IPS-11a (cell line): ENCODE measurements around the gene DFFA.
"Not testable (repeated sequence)": the region's sequence is repeated elsewhere in the genome, so short reads cannot be mapped to it uniquely, and the experiment has no call there.

Experiments
- H3K4me3 ChIP-seq: one replicate; pipeline ENCODE4 v1.5.1; 2013; ENCODE audit warnings: low read depth, low read length, control low read depth

DFFA gene

DNA sequence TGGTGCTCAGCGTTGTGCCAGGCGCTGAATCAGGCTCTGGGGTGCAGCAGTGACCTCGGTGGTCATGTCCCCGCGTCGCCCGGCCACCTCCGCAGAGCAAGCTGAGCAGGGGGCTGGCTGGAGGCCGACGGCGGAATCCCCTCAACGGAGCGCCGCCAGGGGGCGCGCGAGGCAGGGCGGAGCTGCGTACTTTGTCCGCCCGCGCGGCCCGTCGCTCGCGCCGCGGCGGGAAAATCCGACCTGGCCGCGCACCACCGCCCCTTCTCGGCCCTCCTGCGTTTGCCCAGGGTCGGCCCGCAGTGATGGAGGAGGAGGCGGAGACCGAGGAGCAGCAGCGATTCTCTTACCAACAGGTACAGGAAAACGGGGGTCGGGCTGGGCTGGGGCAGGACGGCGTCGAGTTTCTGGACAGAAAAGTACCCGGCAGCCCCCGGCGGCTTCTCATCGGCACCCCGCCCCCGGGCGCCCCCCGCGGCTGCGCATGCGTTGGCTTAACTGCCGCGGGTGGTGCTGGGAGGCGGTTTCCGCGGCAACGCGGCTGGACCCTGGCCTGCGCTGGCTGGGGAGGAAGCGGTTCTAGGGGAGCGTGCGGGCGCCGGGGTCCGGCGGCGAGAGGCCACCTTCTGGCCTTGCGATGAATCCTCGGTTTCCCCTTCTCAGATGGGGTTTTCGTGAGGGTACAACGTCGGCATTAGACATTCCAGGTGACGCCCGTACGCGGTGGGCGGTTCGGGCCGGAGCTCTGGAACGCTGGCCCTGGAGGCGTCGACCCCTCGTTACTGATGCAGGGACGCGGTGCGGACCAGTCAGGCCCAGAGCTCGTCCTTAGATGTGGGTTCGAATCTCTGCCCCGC is 41.9 kb downstream of the DFFA start, which contains the start of gene CENPS:
CENPS (plus strand) TSS at position 218 of the 854 bp plus-strand sequence; CDS start at position 303, 85 bp downstream.
- H3K4me3 ChIP-seq = peak within 1 kb of the TSS; percentile 71

DNA sequence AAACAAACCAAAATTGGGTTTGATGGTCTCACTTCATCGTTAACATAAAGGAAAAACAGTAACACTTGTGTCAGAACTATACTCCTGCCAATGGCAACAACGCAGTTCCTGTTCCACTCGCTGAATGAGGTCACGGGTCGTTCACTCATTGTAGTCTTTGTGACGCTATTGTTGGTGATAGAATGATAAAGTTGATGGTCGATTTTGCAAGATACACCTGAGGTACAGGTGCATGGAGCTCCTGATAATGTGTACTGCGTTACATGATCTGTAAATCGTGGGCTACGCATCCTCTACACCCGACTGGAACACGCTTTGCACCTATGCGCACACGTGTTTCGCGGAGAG is 42.5 kb downstream of the DFFA start:
- peak overlapping the region; percentile 71 for H3K4me3 ChIP-seq

DNA sequence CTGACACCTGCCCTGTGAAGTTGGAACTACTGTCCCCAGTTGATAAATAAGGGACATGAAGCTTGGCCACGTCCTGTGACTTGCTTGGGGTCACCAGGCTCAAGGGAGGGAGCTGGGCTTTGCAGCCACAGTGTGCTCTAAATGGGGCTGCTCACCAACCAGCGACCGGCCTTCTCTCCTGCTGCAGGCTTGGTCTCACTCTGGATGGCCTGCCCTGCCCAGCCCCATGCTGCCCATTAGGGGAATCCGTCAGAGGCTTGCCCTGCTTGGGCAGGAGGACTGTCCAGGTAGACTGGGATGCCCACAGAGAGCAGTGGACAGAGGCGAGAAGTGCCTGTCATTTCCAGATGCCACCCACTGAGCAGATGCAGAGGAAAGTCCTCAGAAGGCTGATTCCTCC is 43.3 kb downstream of the DFFA start:
- no peak overlapping the region for H3K4me3 ChIP-seq

DNA sequence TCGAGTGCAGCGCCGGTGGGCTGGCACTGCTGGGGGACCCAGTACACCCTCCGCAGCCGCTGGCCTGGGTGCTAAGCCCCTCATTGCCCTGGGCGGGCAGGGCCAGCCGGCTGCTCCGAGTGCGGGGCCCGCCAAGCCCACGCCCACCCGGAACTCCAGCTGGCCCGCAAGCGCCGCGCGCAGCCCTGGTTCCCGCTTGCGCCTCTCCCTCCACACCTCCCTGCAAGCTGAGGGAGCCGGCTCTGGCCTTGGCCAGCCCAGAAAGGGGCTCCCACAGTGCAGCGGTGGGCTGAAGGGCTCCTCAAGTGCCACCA is 45.8 kb downstream of the DFFA start:
- not testable (repeated sequence) for H3K4me3 ChIP-seq

DNA sequence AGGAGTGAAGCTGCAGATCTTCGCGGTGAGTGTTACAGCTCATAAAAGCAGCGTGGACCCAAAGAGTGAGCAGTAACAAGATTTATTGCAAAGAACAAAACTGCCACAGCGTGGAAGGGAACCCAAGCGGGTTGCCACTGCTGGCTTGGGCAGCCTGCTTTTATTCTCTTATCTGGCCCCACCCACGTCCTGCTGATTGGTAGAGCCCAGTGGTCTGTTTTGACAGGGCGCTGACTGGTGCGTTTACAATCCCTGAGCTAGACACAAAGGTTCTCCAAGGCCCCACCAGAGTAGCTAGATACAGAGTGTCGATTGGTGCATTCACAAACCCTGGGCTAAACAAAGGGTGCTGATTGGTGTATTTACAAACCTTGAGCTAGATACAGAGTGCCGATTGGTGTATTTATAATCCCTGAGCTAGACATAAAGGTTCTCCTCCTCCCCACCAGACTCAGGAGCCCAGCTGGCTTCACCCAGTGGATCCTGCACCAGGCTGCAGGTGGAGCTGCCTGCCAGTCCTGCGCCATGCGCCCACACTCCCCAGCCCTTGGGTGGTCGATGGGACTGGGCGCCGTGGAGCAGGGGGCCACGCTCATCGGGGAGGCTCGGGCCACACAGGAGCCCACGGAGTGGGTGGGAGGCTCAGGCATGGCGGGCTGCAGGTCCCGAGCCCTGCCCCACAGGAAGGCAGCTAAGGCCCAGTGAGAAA is 46.3 kb downstream of the DFFA start:
- not testable (repeated sequence) for H3K4me3 ChIP-seq

DNA sequence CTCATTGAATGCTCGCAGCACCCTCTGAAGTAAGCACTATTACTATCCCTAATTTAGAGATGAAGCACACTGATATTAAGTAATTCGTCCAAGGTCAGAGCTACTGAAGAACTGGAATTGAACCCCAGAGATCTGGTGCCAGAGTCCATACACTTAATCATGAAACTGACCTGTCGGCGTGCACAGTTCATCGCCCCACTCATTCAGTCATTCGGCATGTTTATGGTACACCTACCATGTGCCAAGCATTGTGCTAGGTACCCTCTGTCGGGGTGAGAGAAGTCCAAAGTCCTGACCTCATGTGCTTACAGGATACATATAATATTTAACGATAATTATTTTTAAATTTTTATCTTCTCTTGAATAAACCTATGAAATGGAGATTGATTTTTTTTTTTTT is 47.7 kb downstream of the DFFA start:
- no peak overlapping the region for H3K4me3 ChIP-seq

DNA sequence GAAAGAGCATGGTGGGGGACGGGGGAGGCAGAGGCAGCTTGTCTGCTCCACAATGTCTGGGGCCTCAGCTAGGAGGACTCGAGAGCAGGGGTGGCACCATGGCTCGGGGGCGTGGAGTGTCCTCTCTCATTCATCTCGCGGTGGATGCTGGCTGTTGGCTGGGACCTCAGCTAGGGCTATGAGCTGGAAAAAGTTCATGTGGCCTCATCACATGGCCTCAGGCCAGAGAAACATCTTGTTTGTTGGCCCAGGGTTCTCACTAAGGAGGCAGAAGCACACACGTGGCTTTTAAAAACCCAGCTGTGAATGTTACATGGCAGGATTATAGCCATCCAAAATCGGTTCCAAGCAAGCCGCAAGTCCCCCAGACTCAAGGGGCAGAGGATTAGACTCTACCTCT is 48.3 kb downstream of the DFFA start:
- no peak overlapping the region for H3K4me3 ChIP-seq

DNA sequence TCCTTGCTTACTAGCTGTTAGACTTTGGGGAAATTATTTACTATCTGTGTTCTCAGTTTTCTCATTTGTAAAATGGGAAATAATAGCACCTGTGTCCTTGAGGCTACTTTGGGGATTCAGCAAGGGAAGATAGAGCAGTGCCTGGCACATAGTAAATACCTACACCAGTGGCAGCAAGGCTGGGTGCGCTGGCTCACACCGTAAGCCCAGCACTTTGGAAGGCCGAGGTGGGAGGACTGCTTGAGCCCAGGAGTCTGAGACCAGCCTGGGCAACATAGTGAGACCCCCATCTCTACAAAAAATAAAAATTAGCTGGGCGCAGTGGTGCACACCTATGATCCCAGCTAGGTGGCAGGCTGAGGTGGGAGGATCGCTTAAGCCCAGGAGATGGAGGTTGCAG is 50.7 kb downstream of the DFFA start:
- H3K4me3 ChIP-seq = no peak overlapping the region

DNA sequence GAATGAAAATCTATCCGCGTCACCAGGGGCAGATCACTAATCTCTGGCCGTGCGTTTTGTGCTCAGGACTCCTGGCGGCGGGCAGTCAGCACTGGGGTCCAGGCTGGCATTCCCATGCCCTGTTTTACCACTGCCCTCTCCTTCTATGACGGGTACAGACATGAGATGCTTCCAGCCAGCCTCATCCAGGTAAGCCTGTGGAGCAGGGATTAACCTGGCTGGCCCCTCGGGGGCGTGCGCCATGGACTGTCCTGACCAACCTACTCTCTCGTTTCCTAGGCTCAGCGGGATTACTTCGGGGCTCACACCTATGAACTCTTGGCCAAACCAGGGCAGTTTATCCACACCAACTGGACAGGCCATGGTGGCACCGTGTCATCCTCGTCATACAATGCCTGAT is 53.0 kb downstream of the DFFA start:
- no peak overlapping the region for H3K4me3 ChIP-seq

DNA sequence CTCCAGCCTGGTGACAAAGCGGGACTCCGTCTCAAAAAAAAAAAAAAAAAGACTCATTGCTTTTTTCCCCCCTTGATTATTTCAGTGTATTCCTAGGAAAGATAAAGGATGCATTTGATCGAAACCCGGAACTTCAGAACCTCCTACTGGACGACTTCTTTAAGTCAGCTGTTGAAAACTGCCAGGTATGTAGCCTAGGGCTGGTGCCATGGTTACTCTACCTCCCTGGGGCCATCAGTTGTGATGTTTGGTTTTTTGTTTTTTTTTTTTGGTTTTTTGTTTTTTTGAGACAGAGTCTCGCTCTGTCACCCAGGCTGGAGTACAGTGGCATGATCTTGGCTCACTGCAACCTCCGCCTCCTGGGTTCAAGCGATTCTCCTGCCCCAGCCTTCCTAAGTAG is 53.6 kb downstream of the DFFA start:
- not testable (repeated sequence) for H3K4me3 ChIP-seq

DNA sequence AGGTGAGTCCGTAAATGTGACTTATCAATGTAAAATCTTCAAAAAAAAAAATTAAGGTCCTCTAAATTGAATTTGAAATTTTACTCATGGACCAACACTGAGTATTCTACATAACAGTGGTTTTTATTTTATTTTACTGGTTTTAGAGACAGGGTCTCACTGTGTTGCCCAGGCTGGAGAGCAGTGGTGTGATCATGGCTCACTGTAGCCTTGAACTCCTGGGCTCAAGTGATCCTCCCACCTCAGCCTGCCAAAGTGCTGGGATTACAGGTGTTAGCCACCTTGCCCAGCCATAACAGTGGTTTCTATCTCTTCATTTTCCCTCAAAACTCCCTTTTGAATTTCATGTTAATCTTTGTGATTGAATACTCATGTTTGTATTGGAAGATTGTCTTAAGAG is 56.4 kb downstream of the DFFA start:
- H3K4me3 ChIP-seq = not testable (repeated sequence)

DNA sequence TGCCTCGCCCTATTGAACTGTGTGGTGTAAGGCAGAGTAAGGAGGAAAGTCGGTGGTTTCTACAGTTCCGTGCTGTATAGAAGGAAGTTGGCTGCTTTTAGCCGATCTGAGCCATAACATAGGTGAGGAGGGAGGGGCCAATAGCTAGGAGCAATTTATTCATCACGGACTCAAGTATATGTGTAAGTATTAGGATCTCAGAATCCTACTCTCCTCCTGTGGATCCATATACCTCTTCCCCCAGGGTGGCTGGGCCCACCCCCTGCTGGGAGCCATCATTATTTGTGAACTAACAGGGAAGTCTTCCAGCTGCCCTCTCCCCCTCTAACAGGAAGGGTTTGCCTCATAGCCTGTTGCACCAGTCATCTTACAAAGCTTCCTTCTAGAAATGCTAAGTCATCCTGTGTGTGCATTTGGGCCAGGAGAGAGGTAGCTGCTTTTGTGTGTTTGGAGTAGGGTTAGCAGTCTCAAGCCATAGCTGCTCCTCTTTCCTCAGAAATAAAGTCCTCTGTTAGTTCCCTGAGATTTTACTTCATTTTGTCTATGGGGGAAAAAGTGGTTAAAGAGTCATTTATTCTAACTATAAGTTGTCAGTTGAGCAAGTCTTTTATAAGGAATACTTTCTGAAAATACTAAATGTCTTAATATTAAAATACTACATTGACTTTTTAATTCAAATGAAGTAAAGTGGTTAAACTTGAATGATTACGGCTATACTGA is 57.0 kb downstream of the DFFA start:
- H3K4me3 ChIP-seq = no peak overlapping the region

DNA sequence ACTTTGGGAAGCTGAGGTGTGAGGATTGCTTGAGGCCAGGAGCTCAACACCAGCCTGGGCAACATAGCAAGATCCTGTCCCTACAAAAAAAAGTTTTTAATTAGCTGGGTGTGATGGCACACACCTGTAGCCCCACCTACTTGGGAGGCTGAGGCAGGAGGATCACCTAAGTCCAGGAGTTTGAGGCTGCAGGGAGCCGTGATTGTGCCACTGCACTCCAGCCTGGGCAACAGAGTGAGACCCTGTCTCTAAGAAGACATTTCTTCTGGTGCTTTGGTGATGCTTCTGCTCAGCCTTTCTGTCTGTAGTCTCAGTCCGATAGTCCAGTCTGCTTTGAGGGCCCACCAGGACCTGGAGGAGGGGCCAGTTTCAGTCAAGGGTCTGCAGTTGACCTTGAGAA is 65.1 kb downstream of the DFFA start:
- no peak overlapping the region for H3K4me3 ChIP-seq
